Activated B cell treated with CpG ODN at 0.5 μM for 24 hours (primary cell): Measurements from ENCODE around the gene PHETA1. TPM values are rescaled to one million over a fixed set of nuclear protein-coding genes. Genes with fewer than 3 reads are reported as not detected.

Experiments used
- ATAC-seq: fragments of 200-7000 bp; cut with Tn5 transposase; one replicate; pipeline ENCODE4 v1.10.0; 2021; ENCODE audit warnings: low read depth, mild to moderate bottlenecking, moderate library complexity
- CTCF ChIA-PET: fragments of 350-600 bp; sonication (Branson Sonifier 250); formaldehyde crosslinking; loops from one replicate; lab custom pipeline; 2021; ENCODE audit warnings: antibody characterized with exemption; lab: Charles Lee
- POLR2A ChIA-PET: fragments of 350-600 bp; sonication (Branson Sonifier 250); formaldehyde crosslinking; loops from one replicate; lab custom pipeline; 2021; ENCODE audit warnings: antibody characterized with exemption; lab: Charles Lee
- DNase-seq: peaks from one replicate; pipeline ENCODE4 v3.0.0; 2022
- H3K27ac Mint-ChIP-seq: one replicate; pipeline ENCODE4 v1.8.0; 2020; ENCODE audit warnings: mixed read lengths
- H3K27me3 Mint-ChIP-seq: one replicate; pipeline ENCODE4 v1.8.0; 2021; ENCODE audit warnings: mixed read lengths
- H3K36me3 Mint-ChIP-seq: one replicate; pipeline ENCODE4 v1.8.0; 2021; ENCODE audit warnings: low read depth, mixed read lengths
- H3K4me1 Mint-ChIP-seq: one replicate; pipeline ENCODE4 v1.8.0; 2021; ENCODE audit warnings: mixed read lengths
- H3K4me3 Mint-ChIP-seq: one replicate; pipeline ENCODE4 v1.8.0; 2020; ENCODE audit warnings: mild to moderate bottlenecking, mixed read lengths
- H3K9me3 Mint-ChIP-seq: one replicate; pipeline ENCODE4 v1.8.0; 2020; ENCODE audit warnings: mixed read lengths
- CTCF ChIP-seq: fragments of 200-600 bp; IDR thresholded peaks from one replicate; pipeline ENCODE4 v1.8.0; 2022; ENCODE audit warnings: antibody characterized with exemption, mild to moderate bottlenecking
- intact Hi-C: fragments of 100-400 bp; cut with micrococcal nuclease; formaldehyde crosslinking; loops from one replicate; pipeline ENCODE4 v1.15.1; 2024
- total RNA-seq: library from RNA; stranded (reverse); gene quantifications from 2 replicates; pipeline ENCODE4 v1.2.3, GENCODE V29; 2022

PHETA1 gene
- total RNA-seq, 1 donor from 2014 or later = 2.0 TPM

DNA sequence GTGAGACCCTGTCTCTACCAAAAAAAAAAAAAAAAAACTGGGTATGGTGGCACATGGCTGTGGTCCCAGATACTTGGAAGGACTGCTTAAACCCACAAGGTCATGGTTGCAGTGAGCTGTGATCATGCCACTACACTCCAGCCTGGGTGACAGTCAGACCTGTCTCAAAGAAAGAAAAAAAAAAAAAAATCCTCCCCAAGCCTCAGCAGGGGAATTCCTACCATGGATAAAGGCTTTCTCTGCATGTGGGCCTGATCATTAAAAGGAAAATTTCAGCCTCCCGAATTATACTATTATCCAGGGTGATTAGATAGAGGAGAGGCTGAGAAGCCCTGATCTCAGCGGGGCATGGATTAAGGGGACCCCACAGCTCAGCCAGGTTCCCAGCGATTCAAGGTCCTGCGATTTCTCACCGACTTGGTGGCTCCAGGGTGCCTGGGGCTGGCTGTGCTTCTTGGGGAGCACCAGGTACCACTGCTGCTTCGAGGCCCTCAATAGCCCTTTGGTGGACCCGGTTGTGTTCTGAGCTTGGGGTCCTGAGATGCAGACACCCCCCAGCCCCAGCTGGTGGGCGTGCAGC is 42.4 kb upstream of the PHETA1 start:
- no peak for TF ChIP-seq CTCF
- peaks cover 31% of the 10 kb centered on the region for H3K36me3 Mint-ChIP-seq
- DNase-seq (no peak), ATAC-seq (no peak)
- no peak overlapping the region for H3K4me3 Mint-ChIP-seq
- ChIA-PET CTCF (interaction anchor here (1.3 to 3.5 kb wide), 4 partner anchors 8 to 40 kb away, joined by 3 to 28 read pairs (median 4); no protein-coding TSS in a partner anchor), POLR2A (interaction anchor here (1.0 to 11.0 kb wide), 4 partner anchors 17 to 33 kb away, joined by 4 to 136 read pairs (median 14); no protein-coding TSS in a partner anchor)
- H3K4me1 Mint-ChIP-seq = peaks cover 81% of the 10 kb centered on the region
- no peaks in the 10 kb centered on the region for H3K9me3 Mint-ChIP-seq
- no peaks in the 10 kb centered on the region for H3K27me3 Mint-ChIP-seq
- peak overlapping the region; percentile 87 for H3K27ac Mint-ChIP-seq
- intact Hi-C loops = no loop called here

DNA sequence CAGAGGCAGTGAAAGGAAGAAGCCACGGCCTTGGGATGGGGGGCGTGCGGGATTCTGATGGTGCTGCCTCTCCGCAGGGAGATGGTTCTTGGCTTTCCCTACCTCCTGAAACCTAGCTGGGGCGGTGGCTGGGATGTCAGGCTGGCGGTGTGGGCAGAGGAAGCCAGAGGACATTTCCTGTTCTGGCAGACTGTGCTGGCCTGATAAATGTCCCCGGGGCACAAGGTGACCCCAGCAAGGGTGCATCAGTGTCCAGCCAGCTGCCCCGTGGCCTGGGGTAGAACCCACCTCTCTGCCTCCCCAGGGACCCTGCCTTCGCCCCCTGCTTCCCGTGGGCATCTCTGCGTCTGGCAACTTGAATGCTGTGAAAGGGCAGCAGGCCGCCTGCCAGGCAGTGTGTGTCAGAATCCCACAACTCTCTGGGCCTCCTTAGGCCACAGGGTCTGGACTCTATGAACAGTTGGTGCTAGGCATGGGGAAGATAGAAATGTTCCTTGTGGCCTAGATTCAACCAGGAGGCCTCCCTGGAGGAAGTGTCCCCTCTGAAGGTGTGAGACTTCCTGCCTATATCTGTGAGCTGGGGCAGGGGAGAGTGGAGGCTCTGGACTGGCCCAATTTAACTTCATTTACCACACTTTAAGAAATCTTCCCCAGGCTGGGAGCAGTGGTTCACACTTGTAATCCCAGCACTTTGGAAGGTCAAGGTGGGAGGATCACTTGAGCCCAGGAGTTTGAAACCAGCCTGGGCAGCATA is 41.7 kb upstream of the PHETA1 start:
- Mint-ChIP-seq H3K27ac (peak overlapping the region; percentile 79), H3K4me1 (peaks cover 81% of the 10 kb centered on the region), H3K36me3 (peaks cover 28% of the 10 kb centered on the region), H3K9me3 (no peaks in the 10 kb centered on the region), H3K27me3 (no peaks in the 10 kb centered on the region), H3K4me3 (peak overlapping the region; percentile 28)
- DNase-seq = no peak
- TF ChIP-seq CTCF = no peak
- intact Hi-C loops = no loop called here
- no peak for ATAC-seq
- ChIA-PET CTCF (interaction anchor here (1.4 to 1.8 kb wide), 2 partner anchors 7 to 14 kb away, joined by 3 to 5 read pairs; no protein-coding TSS in a partner anchor), POLR2A (interaction anchor here (0.9 to 11.0 kb wide), 6 partner anchors 17 to 34 kb away, joined by 3 to 136 read pairs (median 12); no protein-coding TSS in a partner anchor)

GRCh38 chr12:111409780-111410430 is 41.0 kb upstream of the PHETA1 start:
- Mint-ChIP-seq H3K9me3 (no peaks in the 10 kb centered on the region), H3K27ac (peak overlapping the region; percentile 79), H3K36me3 (peaks cover 24% of the 10 kb centered on the region), H3K4me1 (peaks cover 78% of the 10 kb centered on the region), H3K27me3 (no peaks in the 10 kb centered on the region), H3K4me3 (peak overlapping the region; percentile 95)
- intact Hi-C loops = loop anchor here (1.0 to 10.0 kb wide), 2 partner anchors 7 to 1415 kb away; partner anchors contain the start of genes ANKRD13A and GIT2
- DNase-seq (peak; percentile 36), ATAC-seq (no peak)
- ChIA-PET POLR2A (interaction anchor here (0.9 to 11.0 kb wide), 4 partner anchors 18 to 35 kb away, joined by 3 to 136 read pairs (median 31); no protein-coding TSS in a partner anchor), CTCF (interaction anchor here (0.6 to 3.3 kb wide), 3 partner anchors 13 to 521 kb away, joined by 3 to 17 read pairs (median 3); no protein-coding TSS in a partner anchor)
- TF ChIP-seq CTCF = no peak

GRCh38 chr12:111409403-111409779 is 40.5 kb upstream of the PHETA1 start:
- ChIA-PET CTCF (interaction anchor here (0.6 to 3.3 kb wide), 2 partner anchors 42 to 521 kb away, joined by 3 to 17 read pairs; no protein-coding TSS in a partner anchor), POLR2A (interaction anchor here (0.5 to 11.0 kb wide), 5 partner anchors 18 to 43 kb away, joined by 3 to 136 read pairs (median 22); no protein-coding TSS in a partner anchor)
- DNase-seq = no peak
- peaks cover 20% of the 10 kb centered on the region for H3K36me3 Mint-ChIP-seq
- H3K27ac Mint-ChIP-seq = peak overlapping the region; percentile 88
- intact Hi-C loops = loop anchor here (1.0 to 10.0 kb wide), 2 partner anchors 8 to 1415 kb away; partner anchors contain the start of genes ANKRD13A and GIT2
- H3K4me1 Mint-ChIP-seq = peaks cover 79% of the 10 kb centered on the region
- peak overlapping the region; percentile 95 for H3K4me3 Mint-ChIP-seq
- no peaks in the 10 kb centered on the region for H3K27me3 Mint-ChIP-seq
- no peaks in the 10 kb centered on the region for H3K9me3 Mint-ChIP-seq
- no peak for TF ChIP-seq CTCF
- ATAC-seq = no peak
